A549 (cell line): Measurements from ENCODE around the gene BCO1.

ENCODE experiments used
- CHD2 ChIP-seq: fragments of 150-350 bp; IDR thresholded peaks from 2 replicates; pipeline ENCODE4 v1.6.1; 2014; ENCODE audit warnings: low read length; ENCODE audit not compliant: partially characterized antibody
- HOXA7 ChIP-seq: fragments of 250-450 bp; sonication (Bioruptor Pico); IDR thresholded peaks from 2 replicates; pipeline ENCODE4 v1.5.0; 2020; ENCODE audit warnings: mild to moderate bottlenecking, moderate library complexity
- NPAS2 ChIP-seq: fragments of 250-450 bp; sonication (Bioruptor Pico); IDR thresholded peaks from 2 replicates; pipeline ENCODE4 v1.8.0; 2022; ENCODE audit warnings: mild to moderate bottlenecking, moderate library complexity, borderline replicate concordance
- RARB ChIP-seq: fragments of 250-450 bp; sonication (Bioruptor Pico); IDR thresholded peaks from 2 replicates; pipeline ENCODE4 v1.8.0; 2021; ENCODE audit warnings: mild to moderate bottlenecking, moderate library complexity

GRCh38 chr16:81265052-81265451, 26.6 kb downstream of the BCO1 start:
- no peak for TF ChIP-seq HOXA7 (CRISPR knock-in tag)
- no peak for TF ChIP-seq RARB (CRISPR knock-in tag)
- TF ChIP-seq NPAS2 (CRISPR knock-in tag), result no peak
- TF ChIP-seq CHD2, result no peak
